ENCODE measurements around the gene OR2T10.

DNA sequence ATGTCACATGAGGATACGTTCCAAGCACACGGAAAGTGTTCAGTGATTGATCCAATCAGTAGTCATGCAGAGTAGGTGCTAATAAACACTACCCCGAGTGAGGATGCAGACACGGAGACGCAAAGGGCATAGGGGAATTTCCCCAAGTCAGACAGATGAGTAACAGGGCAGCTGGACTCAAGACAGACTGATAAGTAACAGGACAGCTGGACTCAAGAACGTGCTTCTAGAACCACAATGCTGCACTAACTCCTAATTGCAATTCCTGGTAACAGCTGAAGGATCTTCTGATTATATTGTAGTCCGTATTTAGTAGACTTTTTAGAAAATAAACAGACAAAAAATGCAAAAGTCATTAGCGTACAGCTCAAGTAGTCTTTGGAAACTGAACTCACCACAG, 1.9 kb upstream of the OR2T10 start:
- TF ChIP-seq, protein P1, sequence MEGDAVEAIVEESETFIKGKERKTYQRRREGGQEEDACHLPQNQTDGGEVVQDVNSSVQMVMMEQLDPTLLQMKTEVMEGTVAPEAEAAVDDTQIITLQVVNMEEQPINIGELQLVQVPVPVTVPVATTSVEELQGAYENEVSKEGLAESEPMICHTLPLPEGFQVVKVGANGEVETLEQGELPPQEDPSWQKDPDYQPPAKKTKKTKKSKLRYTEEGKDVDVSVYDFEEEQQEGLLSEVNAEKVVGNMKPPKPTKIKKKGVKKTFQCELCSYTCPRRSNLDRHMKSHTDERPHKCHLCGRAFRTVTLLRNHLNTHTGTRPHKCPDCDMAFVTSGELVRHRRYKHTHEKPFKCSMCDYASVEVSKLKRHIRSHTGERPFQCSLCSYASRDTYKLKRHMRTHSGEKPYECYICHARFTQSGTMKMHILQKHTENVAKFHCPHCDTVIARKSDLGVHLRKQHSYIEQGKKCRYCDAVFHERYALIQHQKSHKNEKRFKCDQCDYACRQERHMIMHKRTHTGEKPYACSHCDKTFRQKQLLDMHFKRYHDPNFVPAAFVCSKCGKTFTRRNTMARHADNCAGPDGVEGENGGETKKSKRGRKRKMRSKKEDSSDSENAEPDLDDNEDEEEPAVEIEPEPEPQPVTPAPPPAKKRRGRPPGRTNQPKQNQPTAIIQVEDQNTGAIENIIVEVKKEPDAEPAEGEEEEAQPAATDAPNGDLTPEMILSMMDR (IDR thresholded peaks at IDR 0.05) = no peak
- no peak for TF ChIP-seq POLR2A (IDR thresholded peaks at IDR 0.05)
